Hepatocyte (in vitro differentiated cells): ENCODE results near the gene ROBO4.

Experiments used
- CTCF ChIP-seq: fragments of 200-600 bp; sonication (generic); IDR thresholded peaks from 2 replicates; pipeline ENCODE4 v1.5.1; 2016; ENCODE audit warnings: antibody characterized with exemption, mild to moderate bottlenecking; ENCODE audit not compliant: poor library complexity
- EZH2 ChIP-seq: fragments of 200-600 bp; sonication (generic); IDR thresholded peaks from 2 replicates; pipeline ENCODE4 v1.6.1; 2016; ENCODE audit warnings: antibody characterized with exemption, mild to moderate bottlenecking, borderline replicate concordance

DNA sequence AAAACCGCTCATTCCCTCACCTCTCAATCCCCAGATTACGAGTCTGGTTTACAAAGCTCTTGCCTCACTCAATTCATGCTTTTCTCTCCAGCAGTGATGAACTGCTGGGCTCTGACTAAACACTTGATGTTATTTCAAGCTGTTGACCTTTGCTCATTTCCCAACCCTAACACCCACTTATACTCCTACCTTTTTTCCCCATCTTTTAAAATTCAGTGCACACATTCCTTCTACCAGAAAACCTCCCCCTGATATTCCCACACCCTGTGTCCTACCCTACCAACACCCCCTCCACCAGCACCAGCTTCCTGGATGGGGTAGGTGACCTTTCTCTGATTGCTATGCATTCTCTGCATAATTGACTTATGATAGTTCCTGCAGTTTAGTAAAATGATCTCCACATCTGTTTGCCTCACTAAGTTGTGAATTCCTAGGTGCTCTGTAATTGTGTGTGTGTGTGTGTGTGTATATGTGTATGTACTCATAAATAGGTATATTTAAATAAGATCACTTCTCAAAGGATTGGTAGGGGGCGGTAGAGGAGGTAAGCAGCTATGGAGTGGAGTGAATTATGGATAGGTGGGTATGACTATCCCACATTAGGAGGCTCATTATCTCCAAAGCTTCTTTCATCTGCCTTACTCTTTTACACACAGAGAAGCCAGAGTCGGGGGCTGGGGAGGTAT is 37.3 kb upstream of the ROBO4 start:
- TF ChIP-seq CTCF (no peak), EZH2 (no peak)
